GM19328 (cell line): ENCODE data around the gene IL17RC.

ENCODE experiments used
- ATAC-seq: cut with Tn5 transposase; IDR thresholded peaks from one replicate; pipeline ENCODE4 v1.9.1; 2021; ENCODE audit warnings: mild to moderate bottlenecking, moderate library complexity; ENCODE audit not compliant: unreplicated experiment

Gene IL17RC

DNA sequence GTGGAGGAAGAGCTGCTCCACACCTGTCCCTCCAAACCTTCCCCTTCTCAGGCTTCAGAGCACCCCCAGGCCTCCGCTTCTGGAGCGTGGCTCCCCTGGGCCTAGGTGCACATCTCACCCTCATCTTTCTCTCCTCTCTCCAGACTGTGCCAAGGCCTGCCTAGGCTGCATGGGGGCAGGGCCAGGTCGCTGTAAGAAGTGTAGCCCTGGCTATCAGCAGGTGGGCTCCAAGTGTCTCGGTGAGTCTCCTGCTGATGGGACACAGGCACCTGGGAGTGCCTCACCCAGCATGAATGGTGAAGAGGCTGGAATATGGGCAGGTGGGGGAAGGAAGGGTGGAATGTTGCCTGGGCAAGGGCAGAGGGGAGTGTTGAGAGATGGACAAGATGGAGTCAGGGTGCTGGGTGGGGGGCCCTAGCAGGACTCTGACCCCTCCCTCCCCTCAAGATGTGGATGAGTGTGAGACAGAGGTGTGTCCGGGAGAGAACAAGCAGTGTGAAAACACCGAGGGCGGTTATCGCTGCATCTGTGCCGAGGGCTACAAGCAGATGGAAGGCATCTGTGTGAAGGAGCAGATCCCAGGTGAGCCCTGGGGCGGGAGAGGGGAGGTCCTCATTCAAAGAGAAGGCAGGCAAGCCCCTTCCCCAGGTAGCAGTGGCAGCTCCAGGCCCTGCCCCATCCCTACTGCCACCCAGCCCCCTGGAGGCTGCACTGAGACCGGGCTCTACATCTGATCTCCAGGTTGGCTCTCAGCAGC is 26.2 kb downstream of the IL17RC start:
- ATAC-seq, result no peak

DNA sequence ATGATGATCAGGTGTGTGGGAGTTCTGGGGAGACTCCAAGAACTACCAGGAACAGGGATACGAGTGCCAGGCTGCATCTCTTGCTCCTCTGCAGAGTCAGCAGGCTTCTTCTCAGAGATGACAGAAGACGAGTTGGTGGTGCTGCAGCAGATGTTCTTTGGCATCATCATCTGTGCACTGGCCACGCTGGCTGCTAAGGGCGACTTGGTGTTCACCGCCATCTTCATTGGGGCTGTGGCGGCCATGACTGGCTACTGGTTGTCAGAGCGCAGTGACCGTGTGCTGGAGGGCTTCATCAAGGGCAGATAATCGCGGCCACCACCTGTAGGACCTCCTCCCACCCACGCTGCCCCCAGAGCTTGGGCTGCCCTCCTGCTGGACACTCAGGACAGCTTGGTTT is 27.4 kb downstream of the IL17RC start:
- ATAC-seq, result no peak

DNA sequence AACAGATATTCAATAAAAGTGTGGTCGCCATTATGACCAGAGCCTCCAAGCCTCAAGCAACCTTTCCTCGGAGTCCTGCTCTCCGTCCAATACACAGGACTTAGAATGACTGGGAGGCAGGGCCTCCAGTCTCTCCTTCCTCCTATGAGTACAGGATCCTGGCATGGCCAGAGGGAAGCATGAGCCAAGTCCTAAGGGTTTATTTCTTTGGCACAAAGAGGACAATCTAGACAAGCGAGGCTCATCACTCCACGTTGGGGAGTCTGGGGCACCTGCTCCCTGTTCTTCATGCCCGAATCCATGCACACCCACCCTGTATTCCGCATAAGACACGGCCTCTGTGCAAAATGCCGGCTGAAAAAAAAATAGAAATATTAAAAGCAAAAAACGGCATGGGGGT is 28.5 kb downstream of the IL17RC start:
- ATAC-seq, result no peak

DNA sequence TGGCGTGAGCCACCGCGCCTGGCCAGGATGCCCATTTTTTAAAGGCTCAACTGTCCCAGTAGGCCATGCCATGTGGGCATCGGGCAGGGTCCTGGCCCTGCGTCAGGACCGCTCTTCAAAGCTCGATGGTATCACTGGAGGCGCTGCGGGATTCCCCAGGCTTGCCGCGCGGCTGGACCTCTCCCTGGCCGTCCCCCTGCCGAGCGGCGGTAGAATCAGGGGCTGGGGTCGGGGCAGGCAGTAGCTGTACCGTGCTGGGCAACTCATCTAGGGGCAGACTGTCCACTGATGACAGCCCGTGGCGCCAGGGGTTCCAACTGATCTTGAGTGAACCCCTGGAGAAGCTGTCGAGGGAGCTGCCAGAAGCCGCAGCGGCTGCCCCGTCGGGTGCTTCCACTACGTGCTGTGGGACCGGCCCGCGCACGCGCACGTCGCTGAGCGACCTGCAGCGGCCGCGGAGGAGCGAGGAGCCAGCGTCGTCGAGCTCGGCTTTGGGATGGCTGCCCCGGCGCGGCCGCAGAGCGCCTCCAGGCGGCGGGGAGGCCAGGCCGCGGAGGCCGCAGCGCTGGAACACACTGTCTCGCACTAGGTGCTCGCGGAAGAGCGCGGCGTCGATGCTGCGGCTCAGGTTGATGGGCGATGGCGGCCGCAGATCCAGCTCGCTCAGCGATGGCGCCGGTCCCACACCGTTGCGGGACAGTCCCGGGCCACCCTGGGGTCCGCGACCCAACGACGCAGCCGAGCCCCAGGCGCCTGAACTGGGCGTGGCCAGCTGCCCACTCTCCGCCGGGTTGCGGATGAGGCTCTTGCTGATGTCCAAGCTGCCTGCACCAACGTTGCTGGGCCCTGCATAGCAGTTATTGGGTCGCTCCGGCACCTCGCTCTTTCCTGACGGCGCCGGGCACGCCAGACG is 29.5 kb downstream of the IL17RC start:
- ATAC-seq, result no peak

DNA sequence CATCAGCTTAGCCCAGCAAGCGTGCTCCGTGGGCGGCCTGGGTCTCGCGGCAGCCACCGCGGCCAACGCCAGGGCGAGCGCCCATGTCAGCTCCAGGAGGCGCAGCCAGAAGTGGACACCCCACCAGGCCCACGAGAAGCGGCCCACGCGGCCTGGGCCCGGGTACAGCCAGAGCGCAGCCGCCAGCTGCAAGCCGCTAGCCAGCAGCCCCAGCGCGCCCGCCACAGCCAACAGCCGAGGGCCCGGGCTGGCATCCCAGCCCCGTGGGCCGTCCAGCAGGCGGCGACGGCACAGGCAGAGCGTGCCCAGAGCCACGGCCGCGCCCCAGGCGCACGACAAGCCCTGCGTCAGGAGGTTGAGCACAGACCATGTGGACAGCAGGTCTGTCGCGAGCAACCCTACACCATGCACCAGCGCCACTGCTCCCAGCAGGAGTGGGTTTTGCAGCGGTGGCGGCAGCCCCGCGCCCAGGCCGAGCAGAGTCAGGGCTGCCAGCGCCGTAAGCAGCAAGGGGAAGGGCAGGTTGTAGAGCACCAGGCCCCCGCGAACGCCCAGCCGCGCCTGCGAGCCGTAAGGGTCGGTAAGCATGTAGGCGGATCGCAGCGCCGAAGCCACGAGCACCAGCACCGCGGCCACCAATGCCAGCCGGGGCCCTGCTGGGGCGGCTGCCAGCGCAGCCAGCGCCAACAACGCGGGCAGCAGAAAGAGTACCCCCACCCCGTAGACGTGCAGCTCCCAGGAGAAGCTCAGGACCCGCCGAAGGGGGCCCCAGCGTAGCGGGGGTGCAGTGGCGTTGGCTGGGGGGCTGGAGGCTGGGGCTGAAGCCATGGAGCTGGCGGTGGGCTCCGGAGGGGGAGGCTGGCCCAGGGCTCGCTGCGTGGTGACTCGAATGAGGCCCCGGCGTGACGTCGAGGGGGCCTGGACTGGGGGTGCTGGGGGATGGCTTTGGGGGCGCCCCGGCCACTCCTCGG is 30.4 kb downstream of the IL17RC start:
- no peak for ATAC-seq

DNA sequence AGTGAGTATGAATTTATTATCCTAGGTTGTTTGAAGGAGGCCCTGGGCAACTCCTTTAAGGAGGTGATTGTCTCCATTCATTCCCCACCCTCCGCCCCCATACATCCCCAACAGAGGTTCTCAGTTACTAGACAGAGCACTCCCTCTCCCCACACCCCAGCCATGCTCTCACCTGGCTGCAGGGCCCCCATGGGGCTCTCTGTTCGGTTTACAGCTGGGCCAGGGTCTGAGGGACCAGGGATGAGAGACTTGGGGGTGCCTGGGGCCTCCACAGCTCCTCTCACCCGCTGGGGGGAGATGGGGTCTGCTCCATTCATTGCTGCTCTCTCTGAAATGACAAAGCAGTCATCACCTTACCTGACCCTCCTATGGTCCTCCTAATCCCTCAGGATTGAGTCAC is 31.7 kb downstream of the IL17RC start:
- no peak for ATAC-seq

DNA sequence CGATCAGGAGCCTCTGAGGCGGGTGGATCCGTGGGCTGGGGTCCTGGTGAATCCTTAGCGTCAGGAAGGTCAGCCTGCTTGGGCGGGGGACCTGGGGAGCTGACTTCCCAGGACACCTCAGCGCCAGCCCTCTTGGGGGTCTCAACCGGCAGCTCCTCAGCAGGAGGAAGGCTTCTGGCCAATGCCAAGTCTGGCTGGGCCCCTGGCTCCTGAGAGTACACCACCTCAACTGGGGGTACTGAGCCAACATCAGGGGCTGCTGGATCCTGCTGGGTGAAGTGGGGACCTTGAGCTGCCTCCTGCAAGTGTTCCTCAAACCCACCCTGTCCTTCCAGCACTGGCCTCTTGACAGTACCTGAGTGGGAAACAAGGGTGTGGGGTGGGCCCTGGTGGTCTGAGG is 32.2 kb downstream of the IL17RC start:
- no peak for ATAC-seq

DNA sequence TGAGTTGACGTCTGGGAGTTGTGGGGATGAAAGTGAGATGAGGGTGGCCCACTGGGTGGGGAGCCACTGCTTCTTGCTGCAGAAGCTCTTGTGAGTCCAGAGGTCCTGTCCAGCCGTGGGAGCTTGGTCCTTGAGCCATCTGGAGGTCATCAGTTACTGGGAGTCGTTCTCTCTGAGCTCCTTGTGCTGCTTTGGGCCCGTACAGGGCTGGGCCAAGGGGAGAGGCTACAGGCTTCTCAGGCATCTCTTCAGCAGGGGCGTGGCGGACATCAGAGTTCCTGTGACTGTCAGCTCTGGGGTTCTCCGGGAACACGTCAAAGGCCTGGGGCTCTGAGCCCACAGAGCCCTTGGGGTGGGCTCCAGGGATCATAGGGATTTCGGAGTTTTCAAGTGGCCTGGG is 32.7 kb downstream of the IL17RC start:
- no peak for ATAC-seq

DNA sequence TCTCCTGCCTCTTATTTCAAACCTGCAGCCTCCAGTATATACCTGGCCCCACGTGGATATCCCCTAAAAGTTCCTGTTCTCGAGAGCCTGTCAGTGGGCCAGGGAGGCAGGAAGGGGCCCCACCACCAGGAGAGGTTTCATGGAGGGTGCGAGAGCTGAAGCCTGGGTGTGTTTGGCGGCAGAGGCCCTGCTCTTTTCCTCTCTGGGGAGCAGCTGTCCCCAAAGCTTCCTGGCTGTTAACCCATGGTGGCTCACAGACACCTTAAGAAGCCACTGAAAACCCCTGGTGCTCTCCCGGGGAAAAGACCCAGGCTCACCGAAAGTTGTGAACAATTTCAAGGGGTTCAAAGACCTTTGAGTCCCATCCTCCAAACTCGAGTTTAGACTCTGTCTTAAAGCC is 34.2 kb downstream of the IL17RC start:
- no peak for ATAC-seq

DNA sequence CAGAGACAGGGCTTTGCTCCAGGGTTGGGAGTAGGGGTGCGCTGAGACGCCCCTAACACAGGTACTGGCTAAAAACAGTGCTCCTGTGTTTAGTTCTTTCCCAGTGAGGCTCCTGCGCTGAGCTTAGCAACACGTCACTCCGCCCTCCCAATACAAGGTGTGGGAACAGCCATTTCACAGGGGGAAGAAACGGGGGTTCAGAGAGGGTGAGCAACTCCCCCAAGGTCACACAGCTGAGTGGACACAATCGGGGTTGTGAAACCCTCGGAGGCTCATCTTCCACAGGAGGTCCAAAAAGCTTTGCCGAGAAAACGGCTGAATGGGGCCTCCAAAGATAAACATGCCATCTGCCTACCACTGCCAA is 34.7 kb downstream of the IL17RC start:
- no peak for ATAC-seq

DNA sequence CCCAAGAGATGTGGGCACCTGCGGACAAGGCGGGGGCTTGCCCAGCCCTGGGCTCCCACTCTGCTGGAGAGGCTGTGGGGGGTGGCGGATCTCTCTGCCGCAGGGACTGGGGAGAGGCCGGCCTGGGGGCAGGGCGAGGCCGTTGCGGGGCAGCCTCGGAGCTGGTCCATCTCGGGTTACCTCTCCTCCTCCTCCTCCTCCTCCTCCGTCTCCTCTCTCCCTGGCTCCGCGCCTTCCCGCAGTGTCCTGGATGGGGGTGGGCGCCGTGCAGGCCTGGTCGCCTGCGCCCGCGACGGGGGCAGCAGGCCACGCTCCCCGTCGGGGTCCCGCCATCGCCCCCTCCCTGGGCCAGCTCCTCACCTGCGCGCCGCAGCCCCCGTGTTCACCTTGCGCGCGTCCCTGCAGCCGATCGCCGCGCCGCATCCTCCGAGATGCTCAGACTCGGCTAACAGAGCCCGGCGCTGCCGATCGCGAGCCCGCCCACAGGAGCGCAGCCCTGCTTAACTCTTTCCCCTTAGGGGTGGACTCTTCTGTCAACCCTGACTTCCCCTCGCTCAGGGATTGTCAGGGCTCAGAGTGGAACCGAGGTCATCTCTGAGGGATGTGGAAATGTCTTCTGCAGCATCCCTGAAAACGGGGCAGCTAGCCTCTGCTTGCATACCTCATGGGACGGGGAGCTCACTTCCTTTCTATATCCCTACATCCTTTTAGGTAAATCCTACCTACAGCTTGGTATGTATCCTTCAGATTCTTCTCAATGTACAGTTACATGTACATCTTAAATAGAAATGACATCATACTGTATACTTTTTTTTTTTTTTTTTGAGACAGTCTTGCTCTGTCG is 35.3 kb downstream of the IL17RC start, which contains the start of gene PRRT3:
Gene PRRT3, minus strand, starts transcription at position 447 of the 844 bp plus-strand sequence. CDS start 2,293 bp downstream, outside the sequence.
- peak; percentile 64 for ATAC-seq

DNA sequence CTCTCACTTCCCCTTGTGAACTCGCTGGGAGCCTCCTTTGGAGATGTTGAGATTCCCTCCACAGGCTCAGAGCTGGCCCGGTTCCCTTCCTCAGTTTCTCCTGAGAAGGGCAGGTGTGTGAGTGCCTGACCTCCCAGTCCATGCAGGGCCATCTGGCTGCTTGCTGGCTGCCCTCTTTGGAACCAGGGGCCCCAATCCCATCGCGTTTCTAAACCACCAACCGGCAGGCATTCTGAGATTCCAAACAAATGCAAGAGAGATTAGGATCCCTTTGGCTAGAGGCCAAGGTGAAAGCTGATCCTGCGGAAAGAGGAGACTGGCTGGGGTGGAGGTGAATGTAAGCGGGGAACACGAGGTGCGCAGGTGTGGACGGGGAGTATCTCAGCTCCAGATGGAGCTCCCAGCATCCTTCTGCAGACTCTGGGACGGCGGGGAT is 38.2 kb downstream of the IL17RC start:
- ATAC-seq, result no peak

DNA sequence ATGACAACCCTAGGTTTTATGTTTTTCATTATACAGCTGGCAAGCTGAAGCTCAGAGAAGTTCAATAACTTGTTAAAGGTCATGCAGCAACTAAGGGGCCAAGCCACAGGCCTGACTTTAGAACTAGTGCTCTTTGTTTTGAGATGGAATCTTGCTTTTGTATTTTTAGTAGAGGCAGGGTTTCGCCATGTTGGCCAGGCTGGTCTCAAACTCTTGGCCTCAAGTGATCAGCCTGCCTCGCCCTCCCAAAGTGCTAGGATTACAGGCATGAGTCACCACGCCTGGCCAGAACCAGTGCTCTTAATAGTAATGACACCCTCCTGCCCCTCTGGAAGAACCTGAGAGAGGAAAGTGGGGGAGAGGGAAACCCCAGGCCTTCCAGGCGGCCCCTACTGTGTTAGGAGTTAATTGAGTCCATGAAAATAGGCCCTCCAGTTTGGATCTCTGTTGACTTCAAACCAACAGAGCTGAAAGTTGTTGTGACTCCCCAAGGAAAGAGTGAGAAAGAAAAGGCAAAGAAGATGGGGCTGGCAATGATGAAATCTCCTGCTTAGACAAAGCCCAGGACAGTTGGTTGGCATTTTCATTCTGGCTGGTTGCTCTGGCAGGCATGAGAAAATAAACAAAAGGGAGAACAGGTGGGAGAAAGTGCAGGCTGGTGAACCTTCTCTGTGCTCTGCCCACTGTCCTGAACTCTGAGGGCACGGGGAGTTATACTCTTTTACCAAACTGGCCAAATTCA is 38.9 kb downstream of the IL17RC start:
- no peak for ATAC-seq

DNA sequence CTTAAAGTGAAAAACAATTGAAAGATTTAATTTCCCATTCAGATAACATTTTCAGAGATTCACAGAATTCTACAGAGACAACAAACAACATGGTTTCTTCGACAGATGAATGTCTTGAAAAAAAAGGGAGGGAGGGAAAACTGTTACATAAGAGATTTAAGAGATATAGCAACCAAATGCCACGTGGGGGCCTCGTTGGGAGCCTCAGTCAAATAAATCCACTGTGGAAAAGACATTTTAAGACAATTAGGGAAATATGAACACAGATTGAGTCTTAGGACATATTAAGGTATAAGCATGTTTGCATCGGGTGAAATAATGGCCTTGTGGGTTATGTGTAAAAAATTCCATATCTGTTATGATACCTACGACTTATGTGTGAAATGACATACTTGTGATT is 40.3 kb downstream of the IL17RC start:
- ATAC-seq, result no peak

DNA sequence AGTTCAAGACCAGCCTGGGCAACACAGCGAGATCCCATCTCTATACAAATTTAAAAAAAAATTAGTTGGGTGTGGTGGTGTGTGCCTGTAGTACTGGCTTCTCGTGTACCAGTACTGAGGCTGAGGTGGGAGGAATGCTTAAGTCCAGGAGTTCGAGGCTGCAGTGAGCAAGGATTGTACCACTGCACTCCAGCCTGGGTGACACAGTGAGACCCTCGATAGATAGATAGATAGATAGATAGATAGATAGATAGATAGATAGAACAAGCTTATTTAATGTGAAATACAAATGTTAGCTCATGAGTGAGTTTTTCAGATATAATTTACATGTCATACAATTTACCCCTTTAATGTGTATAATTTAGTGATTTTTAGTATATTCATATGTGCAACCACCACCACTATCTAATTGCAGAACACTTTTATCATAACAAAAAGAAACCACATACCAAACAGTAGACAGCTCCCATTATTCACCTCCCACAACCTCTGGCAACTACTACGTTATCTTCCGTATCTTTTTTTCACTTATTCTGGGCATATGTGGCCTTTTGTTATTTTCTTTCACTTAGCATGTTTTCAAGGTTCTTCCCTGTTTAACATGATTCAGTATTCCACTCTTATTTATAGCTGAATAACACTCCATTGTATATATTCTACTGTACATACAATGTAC is 48.4 kb downstream of the IL17RC start:
- no peak for ATAC-seq

DNA sequence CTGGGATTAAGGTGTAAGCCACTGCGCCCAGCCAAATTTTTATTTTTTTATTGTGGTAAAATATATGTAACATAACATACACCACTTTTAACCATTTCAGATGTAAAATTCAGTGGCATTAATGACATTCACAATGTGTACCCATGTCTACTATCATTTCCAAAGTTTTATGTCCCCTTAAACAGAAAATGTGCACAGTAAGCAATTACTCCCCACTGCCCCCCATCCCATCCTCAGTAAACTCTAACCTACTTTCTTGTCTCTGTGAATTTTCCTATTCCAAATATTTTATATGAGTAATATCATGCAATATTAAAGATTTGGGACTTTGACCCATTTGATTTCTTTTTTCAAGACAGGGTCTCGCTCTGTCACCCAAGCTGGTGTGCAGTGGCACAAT is 49.9 kb downstream of the IL17RC start:
- ATAC-seq, result no peak

DNA sequence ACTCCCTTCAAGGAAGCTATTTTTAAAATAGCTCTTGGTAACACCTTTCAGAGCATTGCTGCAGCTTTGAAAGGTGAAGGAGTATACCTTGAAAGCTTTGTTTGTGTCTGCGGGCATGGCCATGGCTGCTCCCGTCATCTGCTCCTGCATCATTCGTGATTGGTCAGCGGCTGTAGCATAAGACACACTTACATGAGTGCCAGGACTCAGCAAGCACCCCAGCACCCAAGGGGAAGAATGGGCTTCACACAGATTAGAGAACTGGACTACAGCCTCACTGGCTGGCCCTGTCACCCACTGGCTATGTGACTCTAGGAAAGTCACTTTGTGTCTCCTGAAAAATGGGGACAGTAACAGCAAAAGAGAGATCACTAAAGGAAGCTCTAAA is 52.7 kb downstream of the IL17RC start:
- ATAC-seq, result no peak

DNA sequence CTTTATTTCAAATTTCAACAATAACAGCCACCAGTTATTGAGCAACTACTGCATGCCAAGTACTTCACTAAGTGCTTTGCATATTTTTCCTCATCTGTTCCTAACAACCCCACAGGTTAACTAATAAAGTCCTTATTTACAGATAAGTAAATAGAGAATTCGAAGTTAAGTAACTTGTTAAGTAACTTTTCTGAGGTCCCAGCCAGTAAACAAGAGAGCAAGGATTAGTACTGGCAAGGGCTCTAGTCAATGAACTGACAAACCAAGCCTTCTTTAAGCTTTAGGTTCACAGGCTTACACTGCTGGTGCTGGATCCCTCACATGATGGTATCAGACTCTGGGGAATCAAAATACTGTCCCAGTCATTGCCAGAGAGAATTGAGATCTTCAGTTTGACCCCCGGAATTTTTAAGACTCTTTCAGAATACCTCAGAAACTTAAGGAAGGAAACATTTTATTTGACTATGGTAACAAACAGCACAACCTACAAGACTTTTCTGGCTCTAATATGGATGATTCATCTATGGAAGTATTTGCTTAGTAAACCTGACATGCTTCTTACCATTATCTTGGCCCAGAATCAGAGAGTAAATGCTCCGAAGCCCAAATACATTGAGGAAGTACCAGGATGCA is 53.2 kb downstream of the IL17RC start:
- no peak for ATAC-seq
